Mononuclear cell (primary cell): ENCODE measurements around the gene TSR3. TPM values are rescaled to one million over a fixed set of nuclear protein-coding genes. Genes with fewer than 3 reads are reported as not detected.

Source experiments
- H3K27me3 ChIP-seq: 2 replicates; pipeline ENCODE4 v1.6.0; 2011; ENCODE audit warnings: low read length, control low read depth; ENCODE audit not compliant: insufficient read depth
- H3K4me1 ChIP-seq: 2 replicates; pipeline ENCODE4 v1.5.1; 2011; ENCODE audit warnings: mild to moderate bottlenecking, low read length, control low read depth; ENCODE audit not compliant: insufficient read depth
- H3K4me3 ChIP-seq: 2 replicates; pipeline ENCODE4 v1.5.1; 2011; ENCODE audit warnings: mild to moderate bottlenecking, low read length, moderate library complexity
- H3K9me3 ChIP-seq: 2 replicates; pipeline ENCODE4 v1.5.1; 2011; ENCODE audit warnings: low read depth, mild to moderate bottlenecking, control low read depth, low read length
- total RNA-seq: library from RNA; depleted of rRNA; stranded (reverse); fragments of >200 nt; gene quantifications from one replicate; pipeline ENCODE4 v1.2.3, GENCODE V29; 2012

The TSR3 gene
- total RNA-seq, 1 donor: 21.3 TPM

DNA sequence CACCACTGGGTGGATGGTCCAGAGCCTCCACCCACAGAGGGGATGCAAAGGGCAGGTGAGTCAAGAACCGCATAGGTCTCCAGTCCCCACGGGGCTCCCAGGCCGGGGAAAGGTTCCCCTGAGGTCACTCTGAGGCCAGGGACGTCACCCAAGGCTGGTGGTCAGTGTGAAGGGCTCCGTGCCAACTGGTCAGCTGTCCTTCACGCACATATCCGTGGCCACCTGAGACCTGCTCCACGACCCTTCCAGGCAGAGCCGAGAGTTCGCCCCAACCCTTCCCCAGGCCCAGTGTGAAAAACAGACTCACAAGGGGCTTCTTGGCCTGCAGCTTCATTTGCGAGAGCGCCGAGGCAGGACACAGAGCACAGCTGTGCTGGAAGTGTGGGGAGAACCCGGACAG lies 2.8 kb downstream of the TSR3 start:
- H3K4me1 ChIP-seq: peaks cover 31% of the 10 kb centered on the region
- H3K4me3 ChIP-seq: no peak overlapping the region

DNA sequence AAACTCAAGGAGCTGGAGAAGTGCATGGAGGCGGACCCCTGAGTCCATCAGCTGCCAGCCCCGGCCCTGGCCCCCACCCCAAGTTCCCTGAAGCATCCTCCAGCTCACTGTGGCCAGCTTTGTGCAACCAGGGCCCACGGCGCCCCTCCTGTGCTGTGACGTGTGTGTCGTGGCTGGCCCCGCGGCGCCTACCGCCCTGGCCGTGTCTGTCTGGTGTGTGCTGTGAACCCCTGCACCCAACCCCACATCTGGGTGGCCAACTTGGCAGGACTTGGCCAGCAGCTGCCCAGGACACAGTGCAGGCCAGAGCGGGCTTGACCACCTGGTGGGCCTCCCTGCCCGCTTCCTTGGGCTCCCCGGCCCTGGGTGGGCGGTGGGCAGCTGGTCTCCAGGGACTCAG lies 3.2 kb downstream of the TSR3 start:
- Histone ChIP-seq H3K4me1 (peaks cover 31% of the 10 kb centered on the region), H3K4me3 (no peak overlapping the region), H3K27me3 (no peaks in the 10 kb centered on the region), H3K9me3 (no peaks in the 10 kb centered on the region)

More for the DNA sequence above, 2.8 kb downstream of the TSR3 start:
- no peaks in the 10 kb centered on the region for H3K27me3 ChIP-seq
- H3K9me3 ChIP-seq: no peaks in the 10 kb centered on the region

DNA sequence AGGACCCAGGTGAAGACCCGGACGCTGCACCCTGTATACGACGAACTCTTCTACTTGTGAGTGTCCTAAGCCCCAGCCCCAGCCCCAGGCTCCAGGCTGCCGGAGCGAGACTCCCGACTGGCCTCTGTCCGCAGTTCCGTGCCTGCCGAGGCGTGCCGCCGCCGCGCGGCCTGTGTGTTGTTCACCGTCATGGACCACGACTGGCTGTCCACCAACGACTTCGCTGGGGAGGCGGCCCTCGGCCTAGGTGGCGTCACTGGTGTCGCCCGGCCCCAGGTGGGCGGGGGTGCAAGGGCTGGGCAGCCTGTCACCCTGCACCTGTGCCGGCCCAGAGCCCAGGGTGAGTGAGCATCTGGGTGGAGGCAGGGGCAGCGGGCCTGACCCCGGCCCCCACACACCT lies 3.7 kb downstream of the TSR3 start:
- Histone ChIP-seq H3K4me1 (peaks cover 30% of the 10 kb centered on the region), H3K27me3 (no peaks in the 10 kb centered on the region), H3K9me3 (no peaks in the 10 kb centered on the region), H3K4me3 (no peak overlapping the region)

DNA sequence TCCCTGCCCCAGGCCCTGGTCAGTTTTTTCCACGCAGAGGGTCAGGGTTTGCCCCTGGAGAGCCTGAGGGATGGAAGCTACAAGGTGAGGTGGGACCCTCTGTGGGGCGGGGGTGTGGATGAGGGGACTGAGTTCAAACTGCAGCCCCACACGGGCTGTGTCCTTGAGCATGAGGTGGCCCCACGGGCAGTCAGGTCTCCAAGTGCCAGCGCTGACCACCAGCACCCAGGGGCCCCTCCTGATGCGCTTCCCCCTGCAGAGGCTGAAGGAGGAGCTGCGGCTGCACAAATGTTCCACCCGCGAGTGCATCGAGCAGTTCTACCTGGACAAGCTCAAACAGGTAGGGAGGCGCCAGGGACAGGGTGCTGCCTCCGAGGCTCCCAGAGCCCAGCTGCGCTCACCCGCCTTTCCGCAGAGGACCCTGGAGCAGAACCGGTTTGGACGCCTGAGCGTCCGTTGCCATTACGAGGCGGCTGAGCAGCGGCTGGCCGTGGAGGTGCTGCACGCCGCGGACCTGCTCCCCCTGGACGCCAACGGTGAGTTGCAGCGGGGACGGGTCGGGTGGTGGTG lies 4.3 kb downstream of the TSR3 start:
- Histone ChIP-seq H3K4me3 (no peak overlapping the region), H3K27me3 (no peaks in the 10 kb centered on the region), H3K9me3 (no peaks in the 10 kb centered on the region), H3K4me1 (peaks cover 29% of the 10 kb centered on the region)

DNA sequence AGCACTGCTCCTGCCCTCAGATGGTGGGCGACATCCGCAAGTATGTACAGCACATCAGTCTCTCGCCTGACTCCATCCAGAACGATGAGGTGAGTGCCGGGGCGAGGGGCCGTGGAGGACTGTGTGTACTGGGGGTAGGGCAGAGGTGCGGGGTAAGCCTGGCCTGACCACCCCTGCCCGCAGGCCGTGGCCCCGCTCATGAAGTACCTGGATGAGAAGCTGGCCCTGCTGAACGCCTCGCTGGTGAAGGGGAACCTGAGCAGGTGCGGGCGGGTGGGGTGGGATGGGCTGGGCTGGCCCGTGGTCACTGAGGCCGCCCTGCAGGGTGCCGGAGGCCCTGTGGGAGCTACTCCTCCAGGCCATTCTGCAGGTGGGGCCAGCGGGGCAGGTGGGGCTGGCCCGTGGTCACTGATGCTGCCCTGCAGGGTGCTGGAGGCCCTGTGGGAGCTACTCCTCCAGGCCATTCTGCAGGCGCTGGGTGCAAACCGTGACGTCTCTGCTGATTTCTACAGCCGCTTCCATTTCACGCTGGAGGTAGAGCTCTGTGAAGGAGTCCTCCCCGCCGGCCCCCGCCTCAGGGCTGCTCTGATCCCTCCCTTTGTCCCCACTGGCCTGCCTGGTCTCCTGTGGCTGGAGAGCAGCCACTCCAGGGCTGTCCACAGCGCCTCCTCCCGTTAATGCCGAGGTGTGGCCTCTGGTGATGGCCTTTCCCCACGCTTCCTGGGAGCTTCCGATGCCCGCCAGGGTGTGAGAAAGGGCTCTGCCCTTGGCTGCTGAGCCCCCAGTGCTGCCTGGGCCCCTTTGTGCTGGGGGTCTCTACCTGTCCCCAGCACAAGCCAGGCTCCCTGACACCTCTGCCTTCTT lies 5.0 kb downstream of the TSR3 start:
- Histone ChIP-seq H3K4me1 (peaks cover 32% of the 10 kb centered on the region), H3K4me3 (no peak overlapping the region), H3K9me3 (no peaks in the 10 kb centered on the region), H3K27me3 (no peaks in the 10 kb centered on the region)

DNA sequence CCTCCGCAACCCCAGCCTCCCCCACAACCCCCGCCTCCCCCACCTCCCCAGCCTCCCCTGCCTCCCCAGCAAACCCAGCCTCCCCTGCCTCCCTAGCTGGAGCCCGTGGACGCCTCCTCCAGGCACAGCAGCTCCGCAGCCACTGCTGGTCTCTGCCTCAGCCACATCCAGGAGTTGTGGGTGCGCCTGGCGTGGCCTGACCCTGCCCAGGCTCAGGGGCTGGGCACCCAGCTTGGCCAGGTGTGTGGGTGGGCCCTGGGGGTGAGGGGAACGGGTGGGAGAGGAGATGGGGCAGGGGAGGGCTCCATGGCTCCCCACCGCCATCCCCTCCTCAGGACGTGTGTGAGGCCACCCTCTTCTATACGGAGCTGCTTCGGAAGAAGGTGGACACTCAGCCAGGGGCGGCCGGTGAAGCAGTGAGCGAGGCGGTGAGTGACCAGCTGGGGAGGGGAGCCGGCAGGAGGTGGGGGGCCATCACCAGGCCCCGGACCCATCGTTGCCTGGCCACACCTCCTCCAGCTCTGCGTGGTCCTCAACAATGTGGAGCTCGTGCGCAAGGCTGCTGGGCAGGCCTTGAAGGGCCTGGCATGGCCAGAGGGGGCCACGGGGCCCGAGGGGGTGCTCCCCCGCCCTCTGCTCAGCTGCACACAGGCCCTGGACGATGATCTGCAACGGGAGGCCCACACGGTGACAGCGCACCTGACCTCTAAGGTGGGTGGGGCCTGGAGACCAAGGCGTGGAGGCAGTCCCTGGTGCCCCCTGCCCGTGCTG lies 5.8 kb downstream of the TSR3 start:
- H3K4me1 ChIP-seq: peaks cover 28% of the 10 kb centered on the region
- no peak overlapping the region for H3K4me3 ChIP-seq
- H3K27me3 ChIP-seq: no peaks in the 10 kb centered on the region
- no peaks in the 10 kb centered on the region for H3K9me3 ChIP-seq

DNA sequence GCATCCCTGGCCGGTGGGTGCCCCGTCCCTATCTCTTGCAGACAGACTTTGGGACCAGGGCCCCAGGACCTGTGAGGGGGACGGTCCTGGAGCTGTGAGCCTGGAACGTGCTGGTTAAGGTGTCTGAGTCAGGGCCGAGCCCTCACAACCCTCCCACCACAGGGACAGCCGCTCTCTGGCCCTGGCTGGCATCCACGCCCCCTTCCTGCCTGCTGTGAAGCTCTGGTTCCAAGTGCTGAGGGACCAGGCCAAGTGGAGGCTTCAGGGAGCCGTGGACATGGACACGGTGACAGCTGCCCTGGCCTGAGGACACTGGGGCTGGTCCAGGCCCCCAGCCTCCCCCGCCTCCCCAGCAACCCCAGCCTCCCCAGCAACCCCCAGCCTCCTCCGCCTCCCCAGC lies 6.6 kb downstream of the TSR3 start:
- no peak overlapping the region for H3K4me3 ChIP-seq
- H3K27me3 ChIP-seq: no peaks in the 10 kb centered on the region
- no peaks in the 10 kb centered on the region for H3K9me3 ChIP-seq
- H3K4me1 ChIP-seq: peaks cover 21% of the 10 kb centered on the region

DNA sequence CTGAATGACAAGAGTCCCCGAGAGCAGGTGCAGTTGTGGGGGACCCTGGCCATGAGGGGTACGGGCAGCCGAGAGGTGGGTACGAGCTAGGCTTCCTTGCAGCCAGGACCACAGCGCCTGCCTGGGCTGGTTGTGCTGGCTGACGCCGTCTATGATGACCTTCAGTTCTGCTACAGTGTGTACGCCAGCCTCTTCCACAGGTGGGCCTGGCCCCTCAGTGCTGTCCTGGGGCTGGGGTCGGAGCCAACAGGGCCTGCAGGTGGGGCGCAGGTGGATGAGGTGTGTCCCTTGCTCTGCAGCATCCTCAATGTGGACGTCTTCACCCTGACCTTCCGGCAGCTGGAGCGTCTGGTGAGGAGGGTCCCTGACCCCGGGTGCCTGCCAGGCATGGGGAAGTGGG lies 7.2 kb downstream of the TSR3 start:
- Histone ChIP-seq H3K4me3 (no peak overlapping the region), H3K9me3 (no peaks in the 10 kb centered on the region), H3K4me1 (peaks cover 19% of the 10 kb centered on the region), H3K27me3 (no peaks in the 10 kb centered on the region)

DNA sequence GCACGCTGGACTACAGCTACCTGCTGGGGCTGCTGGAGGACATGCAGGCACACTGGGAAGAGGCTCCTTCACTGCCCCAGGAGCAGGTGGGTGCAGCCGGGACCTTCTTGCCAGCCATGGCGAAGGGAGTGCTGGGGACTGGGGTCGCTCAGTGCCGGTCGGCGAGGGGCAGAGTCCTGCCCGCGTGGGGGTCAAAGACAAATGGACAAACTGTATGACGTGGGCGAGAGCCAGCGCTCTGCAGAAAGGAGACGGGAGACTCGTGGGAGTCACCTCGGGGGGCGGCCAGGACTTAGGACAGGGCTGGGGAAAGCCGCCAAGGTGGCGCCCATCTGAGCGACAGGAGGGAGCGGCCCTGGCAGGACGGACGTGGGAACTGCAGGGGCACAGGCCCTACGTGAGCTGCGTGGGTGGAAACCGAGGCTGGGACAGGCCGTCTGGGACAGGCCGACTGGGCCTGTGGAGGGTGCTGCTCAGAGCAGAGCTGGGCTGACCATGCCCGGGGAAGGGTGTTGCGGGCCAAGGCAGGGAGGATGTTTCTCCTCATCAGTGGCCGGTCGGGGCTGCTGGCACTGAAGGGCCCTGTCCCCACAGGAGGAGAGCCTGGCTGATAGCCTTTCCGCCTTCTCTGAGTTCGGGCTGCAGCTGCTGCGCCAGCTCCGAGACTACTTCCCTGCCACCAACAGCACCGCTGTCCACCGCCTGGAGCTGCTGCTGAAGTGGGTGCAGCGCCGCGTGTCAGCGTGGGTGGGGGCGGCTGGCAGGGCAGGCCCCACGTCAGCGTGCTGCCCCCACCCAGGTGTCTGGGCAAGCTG lies 8.0 kb downstream of the TSR3 start:
- H3K9me3 ChIP-seq: no peaks in the 10 kb centered on the region
- peaks cover 19% of the 10 kb centered on the region for H3K4me1 ChIP-seq
- H3K27me3 ChIP-seq: no peaks in the 10 kb centered on the region
- no peak overlapping the region for H3K4me3 ChIP-seq

DNA sequence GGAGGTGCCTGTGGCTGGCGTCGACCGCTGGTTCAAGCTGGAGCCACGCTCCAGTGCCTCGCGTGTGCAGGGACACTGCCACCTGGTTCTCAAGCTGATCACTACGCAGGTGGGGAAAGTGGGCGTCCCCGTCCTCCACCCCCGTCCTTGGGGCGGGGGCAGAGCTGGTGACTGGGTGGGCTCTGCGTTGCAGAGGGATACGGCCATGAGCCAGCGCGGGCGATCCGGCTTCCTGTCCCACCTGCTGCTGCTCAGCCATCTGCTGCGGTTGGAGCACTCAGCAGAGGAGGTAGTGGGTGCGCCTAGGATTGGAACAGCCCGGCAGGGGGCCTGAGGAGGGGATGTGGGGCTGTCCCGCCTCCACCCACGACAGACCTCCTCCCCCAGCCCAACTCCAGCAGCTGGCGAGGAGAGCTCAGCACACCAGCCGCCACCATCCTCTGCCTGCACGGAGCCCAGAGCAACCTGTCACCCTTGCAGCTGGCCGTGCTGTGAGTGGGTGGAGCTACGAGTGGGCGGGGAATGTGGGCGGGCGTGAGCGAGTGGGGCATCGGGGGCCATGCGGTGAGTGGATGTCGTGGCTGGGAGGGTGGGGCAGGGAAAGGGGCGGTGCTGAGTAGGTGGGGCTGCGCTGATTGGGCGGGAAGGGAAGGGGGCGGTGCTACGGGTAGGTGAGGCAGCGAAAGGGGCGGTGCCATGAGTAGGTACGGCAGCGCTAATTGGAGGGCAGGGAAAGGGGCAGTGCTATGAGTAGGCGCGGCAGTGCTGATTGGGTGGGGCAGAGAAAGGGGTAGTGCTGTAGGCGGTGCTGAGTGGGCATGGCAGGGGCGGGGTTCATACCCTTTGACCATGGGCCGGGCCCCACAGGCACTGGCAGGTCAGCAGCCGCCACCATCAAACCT lies 8.9 kb downstream of the TSR3 start:
- Histone ChIP-seq H3K9me3 (no peaks in the 10 kb centered on the region), H3K4me1 (peaks cover 19% of the 10 kb centered on the region), H3K4me3 (no peak overlapping the region), H3K27me3 (no peaks in the 10 kb centered on the region)

DNA sequence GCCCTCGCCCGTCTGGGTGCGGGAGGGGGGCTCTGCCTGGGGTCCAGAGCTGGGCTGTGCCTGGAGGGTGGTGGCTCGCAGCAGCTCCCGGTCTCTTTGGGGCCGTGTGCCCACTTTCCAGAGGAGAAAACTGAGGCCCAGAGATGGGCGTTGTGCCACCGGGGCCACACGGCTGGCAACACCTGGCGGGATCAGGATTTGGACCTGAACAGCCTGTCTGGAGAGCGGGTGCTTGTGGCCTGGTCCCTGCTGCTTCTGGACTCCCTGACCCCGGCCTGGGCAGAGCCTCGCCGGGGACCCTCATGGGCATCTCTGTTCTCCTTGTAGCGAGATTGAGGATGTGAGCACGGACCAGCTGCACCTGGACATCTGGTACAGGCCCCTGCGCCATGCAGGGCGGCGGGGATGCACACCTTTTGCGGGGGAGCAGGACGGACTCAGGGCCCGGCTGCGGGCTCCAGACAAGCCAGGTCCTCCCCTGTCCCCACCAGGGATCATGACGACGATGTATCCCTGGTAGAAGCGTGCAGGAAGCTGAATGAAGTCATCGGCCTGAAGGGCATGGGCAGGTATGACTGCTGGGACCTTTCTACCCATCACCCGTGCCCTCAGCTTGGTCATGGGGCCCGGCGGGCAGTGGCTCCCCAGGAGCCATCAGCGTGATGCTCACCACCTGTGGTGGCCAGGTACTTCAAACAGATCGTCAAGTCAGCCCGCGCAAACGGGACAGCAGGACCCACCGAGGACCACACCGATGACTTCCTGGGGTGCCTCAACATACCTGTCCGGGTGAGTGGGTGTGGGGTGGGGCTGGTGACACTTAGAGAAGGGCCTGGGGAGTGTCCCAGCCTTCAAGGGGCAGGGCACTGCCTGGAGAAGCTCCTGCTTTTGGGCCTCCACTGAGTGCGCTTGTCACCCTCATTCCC lies 9.9 kb downstream of the TSR3 start:
- peaks cover 19% of the 10 kb centered on the region for H3K4me1 ChIP-seq
- no peak overlapping the region for H3K4me3 ChIP-seq
- H3K27me3 ChIP-seq: no peaks in the 10 kb centered on the region
- no peaks in the 10 kb centered on the region for H3K9me3 ChIP-seq

DNA sequence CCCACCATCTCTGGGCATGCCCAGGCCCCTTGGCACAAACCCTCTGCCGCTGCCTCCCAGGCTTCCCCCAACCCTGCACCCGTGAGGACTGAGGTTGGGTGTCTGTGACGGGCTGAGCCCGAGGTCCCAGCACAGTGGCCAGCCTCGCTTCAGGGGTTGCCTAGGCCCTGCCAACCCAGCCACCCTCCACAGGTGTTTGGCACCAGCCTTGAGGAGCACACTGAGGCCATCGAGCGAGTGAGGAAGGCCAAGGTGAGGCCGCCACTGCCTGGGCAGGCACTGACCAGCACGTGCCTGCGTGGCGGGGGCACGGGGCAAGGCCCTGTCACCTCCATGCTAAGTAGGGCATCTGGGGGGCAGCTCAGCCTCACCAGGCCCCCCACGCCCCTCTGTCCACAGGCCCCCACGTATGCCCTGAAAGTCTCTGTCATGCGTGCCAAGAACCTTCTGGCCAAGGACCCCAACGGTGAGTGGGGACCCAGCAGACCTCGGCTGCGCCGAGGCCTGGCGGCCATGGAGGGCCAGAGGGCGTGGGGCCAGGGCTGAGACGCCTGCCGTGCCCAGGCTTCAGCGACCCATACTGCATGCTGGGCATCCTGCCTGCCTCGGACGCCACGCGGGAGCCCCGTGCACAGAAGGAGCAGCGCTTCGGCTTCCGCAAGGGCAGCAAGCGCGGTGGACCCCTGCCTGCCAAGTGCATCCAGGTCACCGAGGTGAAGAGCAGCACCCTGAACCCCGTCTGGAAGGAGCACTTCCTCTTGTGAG lies 10.8 kb downstream of the TSR3 start:
- H3K9me3 ChIP-seq: no peaks in the 10 kb centered on the region
- H3K27me3 ChIP-seq: no peaks in the 10 kb centered on the region
- H3K4me1 ChIP-seq: peaks cover 19% of the 10 kb centered on the region
- H3K4me3 ChIP-seq: no peak overlapping the region
